ENCODE results near the gene TUFT1. TPM values are rescaled to one million over a fixed set of nuclear protein-coding genes. Genes with fewer than 3 reads are reported as not detected.

Gene TUFT1
- total RNA-seq, 1 experiment from 2014 or later: 7.9 TPM

GRCh38 chr1:151612501-151613281 lies 72.6 kb downstream of the TUFT1 start:
- Mint-ChIP-seq H3K4me1 (peaks cover 22% of the 10 kb centered on the region), H3K9me3 (no peaks in the 10 kb centered on the region), H3K27me3 (ENCODE audit: low read depth) (peaks cover under 1% of the 10 kb centered on the region; the same call in 1 of the 2 replicates), H3K27ac (peak overlapping the region; percentile 83), H3K36me3 (0 out of 2 replicates have a peak, but pooled peaks cover 2% of the 10 kb centered on the region), H3K4me3 (peak overlapping the region; percentile 93)
- TF ChIP-seq NR1H2 (CRISPR knock-in tag; IDR thresholded peaks at IDR 0.05) (no peak), RORB (CRISPR knock-in tag; IDR thresholded peaks at IDR 0.05) (no peak), FOXP1 (CRISPR knock-in tag; IDR thresholded peaks at IDR 0.05; ENCODE audit: borderline replicate concordance) (no peak), MYBL2 (CRISPR knock-in tag; IDR thresholded peaks at IDR 0.05) (no peak), ARID4B (CRISPR knock-in tag; IDR thresholded peaks at IDR 0.05; ENCODE audit: borderline replicate concordance) (no peak), KAT7 (CRISPR knock-in tag; IDR thresholded peaks at IDR 0.05; ENCODE audit: borderline replicate concordance) (peak; percentile 3; the same call in 1 of the 2 replicates)
- ChIA-PET CTCF (interaction anchor here (0.5 to 1.5 kb wide), 6 partner anchors 19 to 252 kb away, joined by 3 to 21 read pairs (median 3); partner anchors contain the start of gene CELF3), POLR2A (interaction anchor here (0.5 to 1.5 kb wide), 6 partner anchors 73 to 239 kb away, joined by 3 to 7 read pairs (median 4); partner anchors contain the start of genes C2CD4D and TUFT1)
- ATAC-seq (peak; percentile 25), DNase-seq (ENCODE audit: low spot score) (peak; percentile 42)

- CTCF ChIA-PET: no interaction called here
- POLR2A ChIA-PET: no interaction called here
- Mint-ChIP-seq H3K36me3 (0 out of 2 replicates have a peak, but pooled peaks cover 2% of the 10 kb centered on the region), H3K27me3 (ENCODE audit: low read depth) (no peaks in the 10 kb centered on the region), H3K27ac (peak overlapping the region; percentile 70), H3K4me1 (peaks cover 22% of the 10 kb centered on the region), H3K4me3 (peak overlapping the region; percentile 93), H3K9me3 (no peaks in the 10 kb centered on the region)
- DNase-seq (ENCODE audit: low spot score) (no peak), ATAC-seq (peak; percentile 8)
- TF ChIP-seq ZNF138 (CRISPR knock-in tag; conservative IDR thresholded peaks at IDR 0.05): no peak
- no peak for TF ChIP-seq ZNF512 (CRISPR knock-in tag; IDR thresholded peaks at IDR 0.05; ENCODE audit: borderline replicate concordance)
- TF ChIP-seq TCF7 (CRISPR knock-in tag; IDR thresholded peaks at IDR 0.05; ENCODE audit: low read depth): no peak
- TF ChIP-seq FOXP4 (CRISPR knock-in tag; IDR thresholded peaks at IDR 0.05): no peak
- TF ChIP-seq E2F4 (CRISPR knock-in tag; IDR thresholded peaks at IDR 0.05; ENCODE audit: borderline replicate concordance, low read depth): no peak
- TF ChIP-seq ERG (CRISPR knock-in tag; IDR thresholded peaks at IDR 0.05): no peak
- no peak for TF ChIP-seq OVOL2 (CRISPR knock-in tag; IDR thresholded peaks at IDR 0.05; ENCODE audit: borderline replicate concordance)
- no peak for TF ChIP-seq ZNF232 (CRISPR knock-in tag; IDR thresholded peaks at IDR 0.05)
Observed at GRCh38 chr1:151613282-151613780, 73.2 kb downstream of the TUFT1 start.

Measured in WTC11 (cell line).